ENCODE results near the gene TMEM30B. TPM values are rescaled to one million over a fixed set of nuclear protein-coding genes. Genes with fewer than 3 reads are reported as not detected.

The TMEM30B gene
- total and polyA plus RNA-seq, 4 donors = 3.0 to 7.4 (median 5.6) TPM

DNA sequence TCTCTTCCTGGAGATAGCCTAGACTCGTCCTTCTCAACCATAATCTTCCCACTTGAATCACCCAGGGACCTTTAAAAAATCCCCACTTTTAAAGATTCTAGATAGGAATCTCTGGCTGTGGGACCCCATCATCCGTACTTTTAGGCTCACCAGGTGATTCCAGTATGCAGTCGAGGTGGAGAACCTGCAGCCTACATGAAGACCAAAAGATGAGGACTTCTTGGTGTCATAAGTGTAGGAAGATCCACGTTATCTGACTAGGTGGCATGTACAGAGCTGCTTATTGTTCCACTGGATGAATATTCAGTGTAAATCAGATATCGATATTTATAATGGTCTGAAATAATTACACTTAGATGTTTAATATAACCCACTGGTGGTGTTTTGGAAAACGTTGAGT is 42.8 kb upstream of the TMEM30B start:
- WGBS = 75% methylated on average over 6 of the region's 6 CpGs
- TF ChIP-seq HNF4G (IDR thresholded peaks at IDR 0.05) (no peak), GABPA (IDR thresholded peaks at IDR 0.05 in 1 of 2, conservative IDR thresholded peaks at IDR 0.05 in 1 of 2) (no peak), FOXA2 (IDR thresholded peaks at IDR 0.05) (no peak), NR2F2 (IDR thresholded peaks at IDR 0.05) (no peak), RXRA (IDR thresholded peaks at IDR 0.05) (no peak), ZBTB33 (IDR thresholded peaks at IDR 0.05) (no peak), SP1 (IDR thresholded peaks at IDR 0.05) (no peak), TAF1 (conservative IDR thresholded peaks at IDR 0.05) (no peak), REST (IDR thresholded peaks at IDR 0.05) (no peak), RAD21 (IDR thresholded peaks at IDR 0.05) (no peak), HNF4A (conservative IDR thresholded peaks at IDR 0.05) (no peak), JUND (IDR thresholded peaks at IDR 0.05) (no peak), YY1 (IDR thresholded peaks at IDR 0.05) (no peak), FOXA1 (IDR thresholded peaks at IDR 0.05) (no peak), EGR1 (IDR thresholded peaks at IDR 0.05; ENCODE audit: low read depth in 2 of 2) (no peak)
- TF ChIP-seq, protein P1, sequence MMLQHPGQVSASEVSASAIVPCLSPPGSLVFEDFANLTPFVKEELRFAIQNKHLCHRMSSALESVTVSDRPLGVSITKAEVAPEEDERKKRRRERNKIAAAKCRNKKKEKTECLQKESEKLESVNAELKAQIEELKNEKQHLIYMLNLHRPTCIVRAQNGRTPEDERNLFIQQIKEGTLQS (IDR thresholded peaks at IDR 0.05) = no peak
- TF ChIP-seq, protein P2, sequence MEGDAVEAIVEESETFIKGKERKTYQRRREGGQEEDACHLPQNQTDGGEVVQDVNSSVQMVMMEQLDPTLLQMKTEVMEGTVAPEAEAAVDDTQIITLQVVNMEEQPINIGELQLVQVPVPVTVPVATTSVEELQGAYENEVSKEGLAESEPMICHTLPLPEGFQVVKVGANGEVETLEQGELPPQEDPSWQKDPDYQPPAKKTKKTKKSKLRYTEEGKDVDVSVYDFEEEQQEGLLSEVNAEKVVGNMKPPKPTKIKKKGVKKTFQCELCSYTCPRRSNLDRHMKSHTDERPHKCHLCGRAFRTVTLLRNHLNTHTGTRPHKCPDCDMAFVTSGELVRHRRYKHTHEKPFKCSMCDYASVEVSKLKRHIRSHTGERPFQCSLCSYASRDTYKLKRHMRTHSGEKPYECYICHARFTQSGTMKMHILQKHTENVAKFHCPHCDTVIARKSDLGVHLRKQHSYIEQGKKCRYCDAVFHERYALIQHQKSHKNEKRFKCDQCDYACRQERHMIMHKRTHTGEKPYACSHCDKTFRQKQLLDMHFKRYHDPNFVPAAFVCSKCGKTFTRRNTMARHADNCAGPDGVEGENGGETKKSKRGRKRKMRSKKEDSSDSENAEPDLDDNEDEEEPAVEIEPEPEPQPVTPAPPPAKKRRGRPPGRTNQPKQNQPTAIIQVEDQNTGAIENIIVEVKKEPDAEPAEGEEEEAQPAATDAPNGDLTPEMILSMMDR (IDR thresholded peaks at IDR 0.05; ENCODE audit: low read depth, low read length, missing input control) = no peak
- TF ChIP-seq, protein P3, sequence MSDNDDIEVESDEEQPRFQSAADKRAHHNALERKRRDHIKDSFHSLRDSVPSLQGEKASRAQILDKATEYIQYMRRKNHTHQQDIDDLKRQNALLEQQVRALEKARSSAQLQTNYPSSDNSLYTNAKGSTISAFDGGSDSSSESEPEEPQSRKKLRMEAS (IDR thresholded peaks at IDR 0.05) = no peak
- Histone ChIP-seq H3K27me3 (ENCODE audit: control insufficient read depth in 4 of 4, insufficient read depth in 4 of 4, low read length in 3 of 4) (no peaks in the 10 kb centered on the region), H3K27ac (ENCODE audit: low read depth in 1 of 2, low read length in 2 of 2) (peak overlapping the region; percentile 9 to 27), H3K9me3 (ENCODE audit: control insufficient read depth in 4 of 4, low read length in 3 of 4) (no peaks in the 10 kb centered on the region), H3K4me3 (ENCODE audit: low read depth in 1 of 3, low read length in 3 of 3) (peak overlapping the region in 1 of 3 donors; percentile 16), H3K9ac (ENCODE audit: low read depth in 1 of 2, low read length in 2 of 2) (peak overlapping the region in 1 of 2 donors; percentile 68), H3K36me3 (ENCODE audit: control insufficient read depth in 4 of 4, insufficient read depth in 3 of 4, low read depth in 1 of 4, low read length in 3 of 4) (no peaks in the 10 kb centered on the region), H3K4me1 (ENCODE audit: control insufficient read depth in 4 of 4, insufficient read depth in 4 of 4, low read length in 3 of 4) (peaks cover 9 to 21% (median 14%) of the 10 kb centered on the region in 4 donors)
- no peak for DNase-seq (ENCODE audit: low spot score)
